ENCODE data around the gene UTP4.

The UTP4 gene

GRCh38 chr16:69100071-69100691, 32.3 kb upstream of the UTP4 start:
- H3K27me3 ChIP-seq (ENCODE audit: control insufficient read depth in 1 of 2, insufficient read depth in 2 of 2, low read length in 2 of 2) = no peaks in the 10 kb centered on the region
- no peaks in the 10 kb centered on the region for H3K36me3 ChIP-seq (ENCODE audit: control insufficient read depth in 2 of 2, insufficient read depth in 2 of 2, low read length in 2 of 2)
- H3K9ac ChIP-seq (ENCODE audit: low read length in 2 of 2) = no peak overlapping the region
- peaks cover under 1% of the 10 kb centered on the region for H3K4me1 ChIP-seq (ENCODE audit: control insufficient read depth, insufficient read depth, low read length)
- no peak overlapping the region for H3K4me3 ChIP-seq (ENCODE audit: low read length in 2 of 2)
- no peaks in the 10 kb centered on the region for H3K9me3 ChIP-seq (ENCODE audit: control insufficient read depth in 2 of 2, low read length in 2 of 2)
- no peak overlapping the region for H3K27ac ChIP-seq (ENCODE audit: low read length)

GRCh38 chr16:69105501-69106361, 26.7 kb upstream of the UTP4 start, which contains the start of gene HAS3:
HAS3 (plus strand) TSS chr16:69105653; CDS start chr16:69109396, 3,743 bp downstream.
- Histone ChIP-seq H3K27me3 (ENCODE audit: control insufficient read depth in 1 of 2, insufficient read depth in 2 of 2, low read length in 2 of 2) (peaks cover 24 to 34% of the 10 kb centered on the region in 2 donors), H3K27ac (ENCODE audit: low read length) (no peak within 1 kb of the TSS), H3K4me1 (ENCODE audit: control insufficient read depth, insufficient read depth, low read length) (peaks cover 25% of the 10 kb centered on the region), H3K9me3 (ENCODE audit: control insufficient read depth in 2 of 2, low read length in 2 of 2) (no peaks in the 10 kb centered on the region), H3K36me3 (ENCODE audit: control insufficient read depth in 2 of 2, insufficient read depth in 2 of 2, low read length in 2 of 2) (peaks cover 0 to 8% of the 10 kb centered on the region in 2 donors), H3K9ac (ENCODE audit: low read length in 2 of 2) (peak within 1 kb of the TSS in 1 of 2 donors; percentile 48), H3K4me3 (ENCODE audit: low read length in 2 of 2) (peak within 1 kb of the TSS; percentile 59 to 76)

- Histone ChIP-seq H3K9ac (ENCODE audit: low read length in 2 of 2) (no peak overlapping the region), H3K27me3 (ENCODE audit: control insufficient read depth in 1 of 2, insufficient read depth in 2 of 2, low read length in 2 of 2) (peaks cover 26 to 37% of the 10 kb centered on the region in 2 donors), H3K36me3 (ENCODE audit: control insufficient read depth in 2 of 2, insufficient read depth in 2 of 2, low read length in 2 of 2) (peaks cover 0 to 11% of the 10 kb centered on the region in 2 donors), H3K9me3 (ENCODE audit: control insufficient read depth in 2 of 2, low read length in 2 of 2) (no peaks in the 10 kb centered on the region), H3K4me3 (ENCODE audit: low read length in 2 of 2) (peak overlapping the region; percentile 52 to 76), H3K4me1 (ENCODE audit: control insufficient read depth, insufficient read depth, low read length) (peaks cover 25% of the 10 kb centered on the region), H3K27ac (ENCODE audit: low read length) (no peak overlapping the region)
Measured at GRCh38 chr16:69106491-69107315, 25.7 kb upstream of the UTP4 start.

- peaks cover 25% of the 10 kb centered on the region for H3K4me1 ChIP-seq (ENCODE audit: control insufficient read depth, insufficient read depth, low read length)
- H3K36me3 ChIP-seq (ENCODE audit: control insufficient read depth in 2 of 2, insufficient read depth in 2 of 2, low read length in 2 of 2) = peaks cover 0 to 13% of the 10 kb centered on the region in 2 donors
- no peak overlapping the region for H3K9ac ChIP-seq (ENCODE audit: low read length in 2 of 2)
- peaks cover 26 to 37% of the 10 kb centered on the region in 2 donors for H3K27me3 ChIP-seq (ENCODE audit: control insufficient read depth in 1 of 2, insufficient read depth in 2 of 2, low read length in 2 of 2)
- H3K4me3 ChIP-seq (ENCODE audit: low read length in 2 of 2) = peak overlapping the region; percentile 36 to 76
- H3K9me3 ChIP-seq (ENCODE audit: control insufficient read depth in 2 of 2, low read length in 2 of 2) = no peaks in the 10 kb centered on the region
- H3K27ac ChIP-seq (ENCODE audit: low read length) = no peak overlapping the region
Measured at GRCh38 chr16:69107316-69107962, 25.0 kb upstream of the UTP4 start.

GRCh38 chr16:69108064-69108904, 24.2 kb upstream of the UTP4 start:
- peaks cover under 1 to 14% of the 10 kb centered on the region in 2 donors for H3K36me3 ChIP-seq (ENCODE audit: control insufficient read depth in 2 of 2, insufficient read depth in 2 of 2, low read length in 2 of 2)
- peaks cover 25% of the 10 kb centered on the region for H3K4me1 ChIP-seq (ENCODE audit: control insufficient read depth, insufficient read depth, low read length)
- H3K27ac ChIP-seq (ENCODE audit: low read length) = no peak overlapping the region
- peak overlapping the region; percentile 36 to 76 for H3K4me3 ChIP-seq (ENCODE audit: low read length in 2 of 2)
- H3K27me3 ChIP-seq (ENCODE audit: control insufficient read depth in 1 of 2, insufficient read depth in 2 of 2, low read length in 2 of 2) = peaks cover 26 to 37% of the 10 kb centered on the region in 2 donors
- H3K9ac ChIP-seq (ENCODE audit: low read length in 2 of 2) = no peak overlapping the region
- no peaks in the 10 kb centered on the region for H3K9me3 ChIP-seq (ENCODE audit: control insufficient read depth in 2 of 2, low read length in 2 of 2)

GRCh38 chr16:69108905-69109252, 23.6 kb upstream of the UTP4 start:
- no peak overlapping the region for H3K27ac ChIP-seq (ENCODE audit: low read length)
- peaks cover 25% of the 10 kb centered on the region for H3K4me1 ChIP-seq (ENCODE audit: control insufficient read depth, insufficient read depth, low read length)
- peaks cover 26 to 37% of the 10 kb centered on the region in 2 donors for H3K27me3 ChIP-seq (ENCODE audit: control insufficient read depth in 1 of 2, insufficient read depth in 2 of 2, low read length in 2 of 2)
- H3K4me3 ChIP-seq (ENCODE audit: low read length in 2 of 2) = no peak overlapping the region
- peaks cover 5 to 17% of the 10 kb centered on the region in 2 donors for H3K36me3 ChIP-seq (ENCODE audit: control insufficient read depth in 2 of 2, insufficient read depth in 2 of 2, low read length in 2 of 2)
- no peaks in the 10 kb centered on the region for H3K9me3 ChIP-seq (ENCODE audit: control insufficient read depth in 2 of 2, low read length in 2 of 2)
- H3K9ac ChIP-seq (ENCODE audit: low read length in 2 of 2) = no peak overlapping the region

- H3K9ac ChIP-seq (ENCODE audit: low read length in 2 of 2) = no peak overlapping the region
- no peak overlapping the region for H3K4me3 ChIP-seq (ENCODE audit: low read length in 2 of 2)
- H3K27ac ChIP-seq (ENCODE audit: low read length) = no peak overlapping the region
- H3K36me3 ChIP-seq (ENCODE audit: control insufficient read depth in 2 of 2, insufficient read depth in 2 of 2, low read length in 2 of 2) = peaks cover 11 to 25% of the 10 kb centered on the region in 2 donors
- peaks cover 25% of the 10 kb centered on the region for H3K4me1 ChIP-seq (ENCODE audit: control insufficient read depth, insufficient read depth, low read length)
- H3K27me3 ChIP-seq (ENCODE audit: control insufficient read depth in 1 of 2, insufficient read depth in 2 of 2, low read length in 2 of 2) = peaks cover 26 to 37% of the 10 kb centered on the region in 2 donors
- no peaks in the 10 kb centered on the region for H3K9me3 ChIP-seq (ENCODE audit: control insufficient read depth in 2 of 2, low read length in 2 of 2)
Measured at GRCh38 chr16:69109486-69110270, 22.8 kb upstream of the UTP4 start.

GRCh38 chr16:69110406-69110805, 22.0 kb upstream of the UTP4 start:
- Histone ChIP-seq H3K4me1 (ENCODE audit: control insufficient read depth, insufficient read depth, low read length) (peaks cover 23% of the 10 kb centered on the region), H3K27ac (ENCODE audit: low read length) (no peak overlapping the region), H3K9ac (ENCODE audit: low read length in 2 of 2) (no peak overlapping the region), H3K4me3 (ENCODE audit: low read length in 2 of 2) (no peak overlapping the region), H3K27me3 (ENCODE audit: control insufficient read depth in 1 of 2, insufficient read depth in 2 of 2, low read length in 2 of 2) (peaks cover 26 to 37% of the 10 kb centered on the region in 2 donors), H3K9me3 (ENCODE audit: control insufficient read depth in 2 of 2, low read length in 2 of 2) (no peaks in the 10 kb centered on the region), H3K36me3 (ENCODE audit: control insufficient read depth in 2 of 2, insufficient read depth in 2 of 2, low read length in 2 of 2) (peaks cover 16 to 31% of the 10 kb centered on the region in 2 donors)

- no peak overlapping the region for H3K27ac ChIP-seq (ENCODE audit: low read length)
- no peaks in the 10 kb centered on the region for H3K9me3 ChIP-seq (ENCODE audit: control insufficient read depth in 2 of 2, low read length in 2 of 2)
- H3K4me1 ChIP-seq (ENCODE audit: control insufficient read depth, insufficient read depth, low read length) = peaks cover 20% of the 10 kb centered on the region
- H3K36me3 ChIP-seq (ENCODE audit: control insufficient read depth in 2 of 2, insufficient read depth in 2 of 2, low read length in 2 of 2) = peaks cover 18 to 34% of the 10 kb centered on the region in 2 donors
- H3K27me3 ChIP-seq (ENCODE audit: control insufficient read depth in 1 of 2, insufficient read depth in 2 of 2, low read length in 2 of 2) = peaks cover 26 to 37% of the 10 kb centered on the region in 2 donors
- no peak overlapping the region for H3K9ac ChIP-seq (ENCODE audit: low read length in 2 of 2)
- H3K4me3 ChIP-seq (ENCODE audit: low read length in 2 of 2) = no peak overlapping the region
Measured at GRCh38 chr16:69111216-69111875, 21.1 kb upstream of the UTP4 start.
